ENCODE results near the gene CYTH2. TPM values are rescaled to one million over a fixed set of nuclear protein-coding genes. Genes with fewer than 3 reads are reported as not detected.

Gene CYTH2
- polyA plus RNA-seq, 1 donor from 2014 or later = 397 TPM

DNA sequence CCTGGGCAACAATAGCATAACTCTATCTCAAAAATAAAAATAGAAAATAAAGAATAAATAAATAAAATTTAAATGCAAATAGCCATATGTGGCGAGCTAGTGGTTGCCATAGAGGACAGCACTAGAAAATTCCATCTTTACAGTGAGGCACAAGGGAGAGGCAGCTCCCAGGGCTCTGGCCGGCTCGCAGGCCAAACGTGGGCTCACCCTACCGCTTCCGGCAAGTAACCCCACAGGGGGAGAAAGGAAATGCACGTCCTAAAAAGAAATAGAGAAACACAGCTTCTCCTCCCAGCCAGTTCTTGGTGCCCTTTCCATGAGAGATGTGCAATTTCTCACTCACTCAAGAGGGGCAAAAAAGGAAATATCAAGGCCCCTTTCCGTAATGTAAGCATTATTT lies 35.8 kb upstream of the CYTH2 start:
- no peak overlapping the region for H3K4me2 ChIP-seq (ENCODE audit: low read length)
- no peaks in the 10 kb centered on the region for H3K9me2 ChIP-seq (ENCODE audit: insufficient read depth, low read length)
- no peaks in the 10 kb centered on the region for H3F3A ChIP-seq (ENCODE audit: insufficient read depth, low read length, poor library complexity, severe bottlenecking)
- H3K4me3 ChIP-seq (ENCODE audit: low read length) = no peak overlapping the region
- TF ChIP-seq EP300 (conservative IDR thresholded peaks at IDR 0.05; ENCODE audit: poor library complexity, severe bottlenecking) (no peak), POLR2AphosphoS5 (IDR thresholded peaks at IDR 0.05) (no peak), RAD21 (conservative IDR thresholded peaks at IDR 0.05) (no peak), SMC3 (conservative IDR thresholded peaks at IDR 0.05; ENCODE audit: poor library complexity) (no peak), EZH2 (IDR thresholded peaks at IDR 0.05; ENCODE audit: borderline replicate concordance, insufficient read depth, low read length, poor library complexity, severe bottlenecking) (no peak), TAF1 (IDR thresholded peaks at IDR 0.05; ENCODE audit: low read depth) (no peak), MXI1 (conservative IDR thresholded peaks at IDR 0.05; ENCODE audit: poor library complexity, severe bottlenecking) (no peak)
- TF ChIP-seq, protein P1, sequence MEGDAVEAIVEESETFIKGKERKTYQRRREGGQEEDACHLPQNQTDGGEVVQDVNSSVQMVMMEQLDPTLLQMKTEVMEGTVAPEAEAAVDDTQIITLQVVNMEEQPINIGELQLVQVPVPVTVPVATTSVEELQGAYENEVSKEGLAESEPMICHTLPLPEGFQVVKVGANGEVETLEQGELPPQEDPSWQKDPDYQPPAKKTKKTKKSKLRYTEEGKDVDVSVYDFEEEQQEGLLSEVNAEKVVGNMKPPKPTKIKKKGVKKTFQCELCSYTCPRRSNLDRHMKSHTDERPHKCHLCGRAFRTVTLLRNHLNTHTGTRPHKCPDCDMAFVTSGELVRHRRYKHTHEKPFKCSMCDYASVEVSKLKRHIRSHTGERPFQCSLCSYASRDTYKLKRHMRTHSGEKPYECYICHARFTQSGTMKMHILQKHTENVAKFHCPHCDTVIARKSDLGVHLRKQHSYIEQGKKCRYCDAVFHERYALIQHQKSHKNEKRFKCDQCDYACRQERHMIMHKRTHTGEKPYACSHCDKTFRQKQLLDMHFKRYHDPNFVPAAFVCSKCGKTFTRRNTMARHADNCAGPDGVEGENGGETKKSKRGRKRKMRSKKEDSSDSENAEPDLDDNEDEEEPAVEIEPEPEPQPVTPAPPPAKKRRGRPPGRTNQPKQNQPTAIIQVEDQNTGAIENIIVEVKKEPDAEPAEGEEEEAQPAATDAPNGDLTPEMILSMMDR (IDR thresholded peaks at IDR 0.05; ENCODE audit: poor library complexity, severe bottlenecking) = no peak
- TF ChIP-seq, protein P2, sequence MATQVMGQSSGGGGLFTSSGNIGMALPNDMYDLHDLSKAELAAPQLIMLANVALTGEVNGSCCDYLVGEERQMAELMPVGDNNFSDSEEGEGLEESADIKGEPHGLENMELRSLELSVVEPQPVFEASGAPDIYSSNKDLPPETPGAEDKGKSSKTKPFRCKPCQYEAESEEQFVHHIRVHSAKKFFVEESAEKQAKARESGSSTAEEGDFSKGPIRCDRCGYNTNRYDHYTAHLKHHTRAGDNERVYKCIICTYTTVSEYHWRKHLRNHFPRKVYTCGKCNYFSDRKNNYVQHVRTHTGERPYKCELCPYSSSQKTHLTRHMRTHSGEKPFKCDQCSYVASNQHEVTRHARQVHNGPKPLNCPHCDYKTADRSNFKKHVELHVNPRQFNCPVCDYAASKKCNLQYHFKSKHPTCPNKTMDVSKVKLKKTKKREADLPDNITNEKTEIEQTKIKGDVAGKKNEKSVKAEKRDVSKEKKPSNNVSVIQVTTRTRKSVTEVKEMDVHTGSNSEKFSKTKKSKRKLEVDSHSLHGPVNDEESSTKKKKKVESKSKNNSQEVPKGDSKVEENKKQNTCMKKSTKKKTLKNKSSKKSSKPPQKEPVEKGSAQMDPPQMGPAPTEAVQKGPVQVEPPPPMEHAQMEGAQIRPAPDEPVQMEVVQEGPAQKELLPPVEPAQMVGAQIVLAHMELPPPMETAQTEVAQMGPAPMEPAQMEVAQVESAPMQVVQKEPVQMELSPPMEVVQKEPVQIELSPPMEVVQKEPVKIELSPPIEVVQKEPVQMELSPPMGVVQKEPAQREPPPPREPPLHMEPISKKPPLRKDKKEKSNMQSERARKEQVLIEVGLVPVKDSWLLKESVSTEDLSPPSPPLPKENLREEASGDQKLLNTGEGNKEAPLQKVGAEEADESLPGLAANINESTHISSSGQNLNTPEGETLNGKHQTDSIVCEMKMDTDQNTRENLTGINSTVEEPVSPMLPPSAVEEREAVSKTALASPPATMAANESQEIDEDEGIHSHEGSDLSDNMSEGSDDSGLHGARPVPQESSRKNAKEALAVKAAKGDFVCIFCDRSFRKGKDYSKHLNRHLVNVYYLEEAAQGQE (IDR thresholded peaks at IDR 0.05; ENCODE audit: borderline replicate concordance) = no peak
- no peak overlapping the region for H2AFZ ChIP-seq (ENCODE audit: low read depth, low read length)
- no peaks in the 10 kb centered on the region for H4K20me1 ChIP-seq (ENCODE audit: insufficient read depth)
- no peak overlapping the region for H3K9ac ChIP-seq (ENCODE audit: low read length)
- no peaks in the 10 kb centered on the region for H3K9me3 ChIP-seq (ENCODE audit: low read length)
- no peak overlapping the region for H3K27ac ChIP-seq (ENCODE audit: low read length)
- H3K79me2 ChIP-seq (replicated peaks; ENCODE audit: insufficient read depth, low read length) = no peaks in the 10 kb centered on the region
- H3K36me3 ChIP-seq (ENCODE audit: insufficient read depth, low read length) = no peaks in the 10 kb centered on the region
- H3K27me3 ChIP-seq (ENCODE audit: insufficient read depth, low read depth, low read length) = no peaks in the 10 kb centered on the region

DNA sequence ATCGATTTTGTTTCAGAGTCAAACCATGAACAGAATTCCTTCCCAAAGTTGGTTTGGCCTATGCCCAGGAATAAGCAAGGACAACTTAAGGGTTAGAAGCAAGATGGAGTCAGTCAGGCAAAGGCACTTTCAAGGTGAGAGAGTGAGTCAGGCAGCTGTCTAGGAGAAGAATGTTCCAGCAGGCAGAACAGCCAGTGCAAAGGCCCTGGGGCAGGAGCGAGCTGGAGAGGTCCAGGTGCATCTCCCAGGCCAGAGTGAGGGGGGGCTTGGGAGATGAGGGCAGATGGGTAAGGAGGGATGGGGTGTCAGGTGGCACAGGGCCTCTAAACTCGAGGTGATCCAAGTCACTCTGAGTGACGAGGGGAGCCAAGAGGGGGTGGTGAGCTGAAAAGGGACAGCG lies 32.6 kb upstream of the CYTH2 start:
- Histone ChIP-seq H3K9me3 (ENCODE audit: low read length) (no peaks in the 10 kb centered on the region), H3F3A (ENCODE audit: insufficient read depth, low read length, poor library complexity, severe bottlenecking) (no peaks in the 10 kb centered on the region), H4K20me1 (ENCODE audit: insufficient read depth) (no peaks in the 10 kb centered on the region), H3K9ac (ENCODE audit: low read length) (no peak overlapping the region), H3K9me2 (ENCODE audit: insufficient read depth, low read length) (no peaks in the 10 kb centered on the region), H3K27me3 (ENCODE audit: insufficient read depth, low read depth, low read length) (no peaks in the 10 kb centered on the region), H3K4me2 (ENCODE audit: low read length) (no peak overlapping the region), H2AFZ (ENCODE audit: low read depth, low read length) (no peak overlapping the region), H3K79me2 (replicated peaks; ENCODE audit: insufficient read depth, low read length) (no peaks in the 10 kb centered on the region), H3K27ac (ENCODE audit: low read length) (no peak overlapping the region), H3K4me3 (ENCODE audit: low read length) (no peak overlapping the region), H3K36me3 (ENCODE audit: insufficient read depth, low read length) (no peaks in the 10 kb centered on the region)
- TF ChIP-seq POLR2AphosphoS5 (IDR thresholded peaks at IDR 0.05) (no peak), TAF1 (IDR thresholded peaks at IDR 0.05; ENCODE audit: low read depth) (no peak), MXI1 (conservative IDR thresholded peaks at IDR 0.05; ENCODE audit: poor library complexity, severe bottlenecking) (no peak), RAD21 (conservative IDR thresholded peaks at IDR 0.05) (no peak), EZH2 (IDR thresholded peaks at IDR 0.05; ENCODE audit: borderline replicate concordance, insufficient read depth, low read length, poor library complexity, severe bottlenecking) (no peak), SMC3 (conservative IDR thresholded peaks at IDR 0.05; ENCODE audit: poor library complexity) (no peak), EP300 (conservative IDR thresholded peaks at IDR 0.05; ENCODE audit: poor library complexity, severe bottlenecking) (no peak)
- TF ChIP-seq, protein P1 (IDR thresholded peaks at IDR 0.05; ENCODE audit: poor library complexity, severe bottlenecking) = no peak
- TF ChIP-seq, protein P2 (IDR thresholded peaks at IDR 0.05; ENCODE audit: borderline replicate concordance) = no peak
